GM19035 (cell line): ENCODE data around the gene SEMA4C.

Experiments used
- ATAC-seq: cut with Tn5 transposase; IDR thresholded peaks from one replicate; pipeline ENCODE4 v1.9.1; 2021; ENCODE audit not compliant: unreplicated experiment

The SEMA4C gene, protein sequence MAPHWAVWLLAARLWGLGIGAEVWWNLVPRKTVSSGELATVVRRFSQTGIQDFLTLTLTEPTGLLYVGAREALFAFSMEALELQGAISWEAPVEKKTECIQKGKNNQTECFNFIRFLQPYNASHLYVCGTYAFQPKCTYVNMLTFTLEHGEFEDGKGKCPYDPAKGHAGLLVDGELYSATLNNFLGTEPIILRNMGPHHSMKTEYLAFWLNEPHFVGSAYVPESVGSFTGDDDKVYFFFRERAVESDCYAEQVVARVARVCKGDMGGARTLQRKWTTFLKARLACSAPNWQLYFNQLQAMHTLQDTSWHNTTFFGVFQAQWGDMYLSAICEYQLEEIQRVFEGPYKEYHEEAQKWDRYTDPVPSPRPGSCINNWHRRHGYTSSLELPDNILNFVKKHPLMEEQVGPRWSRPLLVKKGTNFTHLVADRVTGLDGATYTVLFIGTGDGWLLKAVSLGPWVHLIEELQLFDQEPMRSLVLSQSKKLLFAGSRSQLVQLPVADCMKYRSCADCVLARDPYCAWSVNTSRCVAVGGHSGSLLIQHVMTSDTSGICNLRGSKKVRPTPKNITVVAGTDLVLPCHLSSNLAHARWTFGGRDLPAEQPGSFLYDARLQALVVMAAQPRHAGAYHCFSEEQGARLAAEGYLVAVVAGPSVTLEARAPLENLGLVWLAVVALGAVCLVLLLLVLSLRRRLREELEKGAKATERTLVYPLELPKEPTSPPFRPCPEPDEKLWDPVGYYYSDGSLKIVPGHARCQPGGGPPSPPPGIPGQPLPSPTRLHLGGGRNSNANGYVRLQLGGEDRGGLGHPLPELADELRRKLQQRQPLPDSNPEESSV

GRCh38 chr2:96869822-96870625 lies at the start of gene SEMA4C:
Gene SEMA4C, minus strand, starts transcription at chr2:96870080. Its CDS starts 2,194 bp downstream, at chr2:96867886.
- no peak for ATAC-seq

DNA sequence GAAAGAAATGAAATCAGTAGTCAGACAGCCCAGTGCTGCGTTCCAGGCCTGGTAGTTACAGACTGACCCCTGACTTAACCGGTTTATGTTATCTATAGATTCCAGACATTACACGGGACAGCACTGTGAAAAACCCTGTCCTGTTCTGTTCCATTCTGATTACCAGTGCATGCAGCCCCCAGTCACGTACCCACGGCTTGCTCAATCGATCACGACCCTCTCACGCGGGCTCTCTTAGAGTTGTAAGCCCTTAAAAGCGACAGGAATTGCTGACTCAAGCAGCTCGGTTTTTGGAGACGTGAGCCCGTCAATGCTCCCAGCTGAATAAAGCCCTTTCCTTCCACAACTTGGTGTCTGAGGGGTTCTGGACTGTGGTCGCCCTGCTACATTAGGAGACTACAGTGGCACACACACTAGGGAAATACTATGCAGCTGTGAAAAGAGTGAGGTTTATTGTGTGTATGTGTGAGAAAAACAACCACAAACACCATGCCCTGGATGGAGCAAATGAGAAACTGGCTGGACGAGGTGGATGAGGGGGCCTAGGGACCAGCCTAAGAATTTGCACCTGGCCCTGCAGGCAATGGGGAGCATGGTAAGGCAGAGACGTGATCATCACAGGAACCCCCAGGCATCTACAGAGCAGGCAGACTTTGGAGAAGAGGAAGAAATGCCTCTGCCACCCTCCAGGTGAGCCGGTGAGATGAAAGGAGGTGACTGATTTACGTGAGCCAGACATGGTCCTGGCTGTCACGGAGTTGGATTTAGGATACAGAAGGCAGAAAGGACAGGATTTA lies 49.1 kb upstream of the SEMA4C start:
- ATAC-seq, result no peak

GRCh38 chr2:96918092-96918753 lies 48.3 kb upstream of the SEMA4C start:
- no peak for ATAC-seq

DNA sequence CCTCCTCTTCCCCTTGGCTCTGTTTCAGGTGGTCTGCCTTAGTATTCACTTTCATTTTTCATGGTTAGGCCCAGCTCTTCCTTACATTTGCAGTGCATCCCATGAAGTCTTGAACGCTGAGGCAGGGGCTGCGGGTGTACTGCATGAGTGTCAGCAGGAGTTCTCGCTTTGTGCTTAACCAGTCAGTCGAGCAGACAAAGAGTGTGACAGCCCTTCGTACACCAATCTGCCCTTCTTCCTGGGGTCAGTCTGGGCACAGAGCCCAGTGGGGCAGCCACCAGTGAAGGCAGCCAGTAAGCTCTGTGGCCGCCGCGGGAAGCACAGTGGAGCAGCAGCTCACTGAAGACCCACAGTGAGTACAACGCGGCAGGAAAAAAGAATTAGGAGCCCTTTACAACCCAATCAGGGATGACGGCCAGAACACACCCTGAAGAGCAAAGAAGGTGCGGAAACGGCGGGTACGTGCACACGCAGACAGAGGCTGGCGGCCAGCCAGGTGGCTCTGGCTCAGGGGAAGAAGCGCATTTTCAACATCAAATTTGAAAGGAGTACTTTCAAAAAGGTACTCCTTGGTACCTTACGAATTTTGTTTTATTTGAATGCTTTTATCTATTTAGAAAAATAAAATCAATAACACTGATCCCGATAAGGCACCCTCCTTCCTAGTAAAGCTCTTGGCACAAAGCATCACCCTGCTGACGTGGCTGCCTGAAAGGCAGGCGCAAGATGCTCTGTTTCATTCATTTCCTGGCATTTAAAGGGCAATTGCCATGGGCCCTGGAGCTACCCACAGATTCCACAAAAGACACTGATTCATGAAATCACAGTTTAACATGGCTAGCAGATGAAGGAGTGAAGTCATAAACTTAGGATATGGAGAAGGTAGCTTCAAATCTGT lies 47.0 kb upstream of the SEMA4C start:
- no peak for ATAC-seq

GRCh38 chr2:96916156-96916630 lies 46.3 kb upstream of the SEMA4C start:
- no peak for ATAC-seq

DNA sequence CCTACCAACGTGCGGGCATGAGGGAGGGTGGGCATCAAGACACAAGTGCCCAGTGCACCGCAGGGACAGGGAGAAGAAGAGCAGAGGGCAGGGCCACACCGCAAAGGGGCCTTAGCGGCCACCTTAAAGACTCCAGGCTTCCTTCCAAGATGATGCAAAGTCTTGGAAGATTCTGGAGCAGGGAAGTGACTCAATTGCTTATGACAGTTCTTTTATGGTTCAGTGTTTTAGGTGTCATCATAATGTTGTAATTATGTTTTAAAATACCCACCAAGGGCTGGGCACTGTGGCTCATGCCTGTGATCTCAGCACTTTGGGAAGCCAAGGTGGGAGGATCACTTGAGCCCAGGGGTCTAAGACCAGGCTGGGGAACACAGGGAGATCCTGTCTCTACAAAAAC lies 44.5 kb upstream of the SEMA4C start:
- no peak for ATAC-seq

- ATAC-seq, result no peak
These were observed 43.7 kb upstream of the SEMA4C start for GRCh38 chr2:96913398-96914202.

DNA sequence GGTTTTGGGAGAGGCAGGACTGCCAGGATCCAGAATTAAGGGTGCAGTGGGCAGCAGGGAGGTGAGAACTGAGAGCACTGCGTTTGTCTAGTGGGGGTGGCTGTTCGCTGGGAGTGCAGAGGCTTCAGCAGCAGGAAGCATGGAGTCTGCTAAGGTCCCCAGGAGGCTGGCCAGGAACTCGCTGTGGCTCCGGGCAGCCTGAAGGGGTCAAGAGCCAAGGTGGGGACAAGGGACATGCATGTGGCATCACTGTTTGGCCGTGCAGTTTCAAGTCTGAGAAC lies 43.2 kb upstream of the SEMA4C start:
- ATAC-seq, result no peak

DNA sequence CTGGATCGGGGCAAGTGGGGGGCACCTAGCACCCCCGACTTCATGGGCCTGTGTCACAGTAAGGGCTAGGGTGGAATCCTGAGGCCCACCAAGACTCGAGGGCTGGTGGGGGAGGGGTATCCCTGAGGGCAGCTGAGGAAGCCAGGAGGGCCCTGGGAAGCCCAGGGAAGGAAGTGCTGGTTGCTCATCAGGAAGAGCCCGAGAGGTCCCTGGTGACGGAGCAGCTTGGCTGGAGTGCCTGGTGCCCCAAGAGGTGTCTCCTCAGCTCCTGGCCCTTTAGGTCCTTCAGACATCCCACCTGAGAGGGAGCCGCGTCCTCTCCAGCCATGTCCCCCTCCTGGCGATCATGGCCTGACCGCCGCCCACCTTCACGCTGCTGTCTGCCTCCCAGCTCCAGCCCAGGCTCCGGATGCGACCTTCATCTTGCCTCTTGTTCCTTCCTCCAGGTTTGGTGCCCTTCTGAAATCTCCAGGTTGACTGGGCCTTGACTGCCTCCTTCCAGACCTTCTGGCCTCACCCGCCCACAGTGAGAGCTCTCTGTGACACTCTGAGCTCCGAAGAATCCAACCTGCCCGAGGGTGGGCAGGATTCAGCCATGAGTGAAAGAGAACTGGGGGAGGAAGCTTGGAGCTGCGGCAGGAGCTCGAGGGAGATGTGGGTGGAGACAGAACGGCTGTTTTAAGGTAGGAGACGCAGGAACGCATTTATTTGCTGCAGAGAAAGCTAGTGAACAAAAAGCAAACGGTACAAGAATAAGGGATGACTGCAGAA lies 42.7 kb upstream of the SEMA4C start:
- no peak for ATAC-seq

GRCh38 chr2:96909611-96910021 lies 39.7 kb upstream of the SEMA4C start:
- ATAC-seq, result no peak

- no peak for ATAC-seq
These were observed 37.5 kb upstream of the SEMA4C start for GRCh38 chr2:96907115-96908041.

GRCh38 chr2:96906729-96907114 lies 36.8 kb upstream of the SEMA4C start:
- no peak for ATAC-seq

DNA sequence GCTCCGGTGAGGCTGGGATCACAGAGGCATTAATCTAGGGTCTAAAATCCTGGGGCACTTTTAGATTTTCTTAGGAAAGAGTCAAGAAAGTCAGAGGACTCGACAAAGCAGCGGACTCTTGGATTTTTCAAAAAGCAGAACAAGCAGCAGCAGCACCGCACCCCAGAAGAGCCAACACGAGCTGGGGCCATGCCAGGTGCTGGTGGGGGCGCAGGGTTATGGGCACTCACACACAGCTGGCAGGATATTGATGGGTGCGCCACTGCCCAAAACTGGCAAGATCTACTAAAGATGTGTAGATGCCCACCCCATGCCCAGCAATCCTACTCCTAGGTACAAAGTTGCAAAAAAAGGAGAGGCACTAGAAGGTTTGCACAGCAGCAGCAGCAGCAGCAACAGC lies 33.9 kb upstream of the SEMA4C start:
- ATAC-seq, result no peak

DNA sequence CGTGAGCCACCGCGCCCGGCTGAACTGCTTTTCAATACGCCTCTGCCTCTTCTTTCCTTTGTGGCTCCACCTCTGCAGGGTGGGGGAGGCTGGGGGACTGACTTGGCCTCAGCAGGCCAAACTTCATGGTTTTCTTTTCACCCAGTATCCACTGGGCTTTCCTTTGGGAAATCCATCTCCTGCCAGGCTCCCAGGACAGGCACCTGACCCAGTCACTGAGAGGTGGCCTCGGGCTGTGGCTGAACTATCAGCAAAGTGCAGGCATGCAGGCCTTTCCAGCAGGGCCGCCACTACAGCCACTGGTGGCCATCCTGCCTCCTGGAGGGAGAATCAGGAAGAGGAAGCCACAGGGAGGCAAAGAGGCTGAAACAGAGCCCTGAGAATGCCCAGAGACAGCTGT lies 33.4 kb upstream of the SEMA4C start:
- ATAC-seq, result no peak

GRCh38 chr2:96900237-96900636 lies 30.4 kb upstream of the SEMA4C start:
- no peak for ATAC-seq

- ATAC-seq, result no peak
These were observed 29.5 kb upstream of the SEMA4C start for GRCh38 chr2:96899413-96899741.
